Activated CD4-positive, alpha-beta memory T cell treated with anti-CD3 and anti-CD28 coated beads, Interleukin-2, amount 10 ng/mL, durations not matched to agents 7 days and 5 days (primary cell): ENCODE measurements around the gene RHBG. TPM values are rescaled to one million over a fixed set of nuclear protein-coding genes. Genes with fewer than 3 reads are reported as not detected.

ENCODE experiments used
- CTCF ChIA-PET: fragments of 350-600 bp; sonication (Branson Sonifier 250); formaldehyde crosslinking; loops from one replicate; lab custom pipeline; 2021; ENCODE audit warnings: antibody characterized with exemption, inconsistent platforms; lab: Charles Lee
- POLR2A ChIA-PET: fragments of 350-600 bp; sonication (Branson Sonifier 250); formaldehyde crosslinking; loops from one replicate; lab custom pipeline; 2021; ENCODE audit warnings: antibody characterized with exemption; lab: Charles Lee
- DNase-seq: peaks from one replicate; pipeline ENCODE4 v3.0.0-alpha.2; 2020
- H3K27ac Mint-ChIP-seq: one replicate; pipeline ENCODE4 v1.8.0; 2021; ENCODE audit warnings: mild to moderate bottlenecking, mixed read lengths
- H3K27me3 Mint-ChIP-seq: one replicate; pipeline ENCODE4 v1.8.0; 2021; ENCODE audit warnings: mixed read lengths
- H3K36me3 Mint-ChIP-seq: one replicate; pipeline ENCODE4 v1.8.0; 2021; ENCODE audit warnings: low read depth, mixed read lengths
- H3K4me1 Mint-ChIP-seq: one replicate; pipeline ENCODE4 v1.8.0; 2021; ENCODE audit warnings: mixed read lengths
- H3K4me3 Mint-ChIP-seq: one replicate; pipeline ENCODE4 v1.8.0; 2021; ENCODE audit warnings: mild to moderate bottlenecking, mixed read lengths
- H3K9me3 Mint-ChIP-seq: one replicate; pipeline ENCODE4 v1.8.0; 2021; ENCODE audit warnings: mixed read lengths
- total RNA-seq, 2 experiments: library from RNA; stranded (reverse); gene quantifications; one replicate each; pipeline ENCODE4 v1.2.3, GENCODE V29; 2021

RHBG gene
- total RNA-seq, 2 experiments from 2014 or later = not detected

DNA sequence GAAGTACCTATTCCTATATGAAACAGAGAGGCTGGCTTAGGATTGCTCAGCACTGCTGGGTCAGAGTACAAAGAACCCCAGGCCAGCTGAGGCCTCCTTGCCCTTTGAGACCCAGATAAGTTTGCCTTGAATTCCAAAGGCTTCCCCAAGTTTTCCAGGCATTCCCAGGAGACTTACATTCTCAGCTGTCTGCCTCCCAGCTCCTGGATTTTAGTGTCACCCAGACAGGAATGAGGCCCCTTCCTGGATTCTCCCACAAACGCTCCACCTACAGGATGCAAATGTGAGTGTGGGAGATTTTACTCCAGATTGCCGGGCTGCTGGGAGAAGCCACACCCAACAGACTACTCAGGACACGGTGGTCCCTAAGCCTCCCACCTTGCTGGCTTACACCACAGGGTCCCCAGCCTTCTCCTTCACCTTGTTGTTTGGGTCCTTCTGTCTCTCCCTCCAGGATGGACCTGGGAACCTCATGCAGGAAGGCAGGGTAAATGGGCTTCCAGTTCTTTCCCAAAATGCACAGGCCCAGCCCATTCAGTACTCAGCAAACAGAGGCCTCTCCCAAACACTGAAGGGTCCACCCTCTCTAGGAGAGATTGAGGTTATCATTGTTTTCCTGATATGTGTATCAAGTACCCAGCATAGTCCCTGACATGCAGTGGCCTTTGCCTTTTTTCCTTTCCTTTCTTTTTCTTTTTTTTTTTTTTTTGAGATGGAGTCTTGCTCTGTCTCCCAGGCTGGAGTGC lies 10.6 kb downstream of the RHBG start:
- ChIA-PET POLR2A (no interaction called here), CTCF (interaction anchor here (0.7 kb wide), 1 partner anchor 245 kb away, joined by 3 read pairs; no protein-coding TSS in a partner anchor)
- H3K4me3 Mint-ChIP-seq = no peak overlapping the region

DNA sequence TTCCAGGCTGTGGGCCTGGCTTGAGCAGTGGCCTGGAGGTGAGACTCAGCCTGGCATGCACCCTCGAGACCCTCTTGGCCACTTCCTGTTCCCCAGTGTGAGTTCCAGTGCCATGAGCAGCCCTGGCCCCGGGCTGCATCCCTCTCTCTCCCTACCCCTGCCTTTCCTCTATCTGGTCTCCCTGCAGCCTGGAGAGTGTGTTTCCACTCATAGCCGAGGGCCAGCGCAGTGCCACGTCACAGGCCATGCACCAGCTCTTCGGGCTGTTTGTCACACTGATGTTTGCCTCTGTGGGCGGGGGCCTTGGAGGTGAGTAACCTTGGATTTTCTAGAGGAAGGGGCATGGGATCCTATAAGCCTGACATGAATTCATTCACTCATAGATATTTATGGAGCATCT lies 13.6 kb downstream of the RHBG start:
- DNase-seq = no peak
- H3K27me3 Mint-ChIP-seq = peaks cover 14% of the 10 kb centered on the region
- CTCF ChIA-PET = interaction anchor here (5.9 kb wide), 1 partner anchor 65 kb away, joined by 330 read pairs; no protein-coding TSS in a partner anchor
- H3K36me3 Mint-ChIP-seq = no peaks in the 10 kb centered on the region
- POLR2A ChIA-PET = no interaction called here
- H3K4me1 Mint-ChIP-seq = peaks cover 4% of the 10 kb centered on the region
- H3K27ac Mint-ChIP-seq = no peak overlapping the region
- H3K9me3 Mint-ChIP-seq = no peaks in the 10 kb centered on the region
- no peak overlapping the region for H3K4me3 Mint-ChIP-seq

More for the DNA sequence above, 10.6 kb downstream of the RHBG start:
- no peaks in the 10 kb centered on the region for H3K36me3 Mint-ChIP-seq
- no peaks in the 10 kb centered on the region for H3K4me1 Mint-ChIP-seq
- no peak for DNase-seq
- H3K9me3 Mint-ChIP-seq = no peaks in the 10 kb centered on the region
- peaks cover 7% of the 10 kb centered on the region for H3K27me3 Mint-ChIP-seq
- H3K27ac Mint-ChIP-seq = no peak overlapping the region

DNA sequence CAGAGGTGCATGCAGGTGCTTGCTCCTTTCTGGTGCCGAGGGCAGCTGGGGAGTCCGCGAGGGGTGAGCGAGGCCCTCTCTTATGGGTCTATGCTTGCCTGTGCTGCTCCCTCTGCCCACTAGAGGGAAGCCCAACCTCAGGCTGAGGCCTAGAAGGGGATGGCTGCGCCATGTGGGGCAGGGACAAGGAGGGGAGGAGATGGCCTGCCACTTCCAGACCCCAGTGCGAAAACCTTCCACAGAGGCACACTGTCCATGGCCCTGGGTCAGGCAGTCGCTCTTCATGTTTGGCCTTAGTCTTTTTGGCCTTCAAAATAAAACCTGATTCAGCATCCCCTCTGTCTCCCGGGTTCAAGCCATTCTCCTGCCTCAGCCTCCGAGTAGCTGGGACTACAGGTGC lies 14.0 kb downstream of the RHBG start:
- Mint-ChIP-seq H3K4me3 (no peak overlapping the region), H3K4me1 (peaks cover 4% of the 10 kb centered on the region), H3K27ac (no peak overlapping the region), H3K36me3 (no peaks in the 10 kb centered on the region), H3K9me3 (no peaks in the 10 kb centered on the region), H3K27me3 (peaks cover 16% of the 10 kb centered on the region)
- ChIA-PET CTCF (interaction anchor here (1.1 to 5.9 kb wide), 3 partner anchors 15 to 65 kb away, joined by 3 to 330 read pairs (median 77); no protein-coding TSS in a partner anchor), POLR2A (no interaction called here)
- peak; percentile 61 for DNase-seq

DNA sequence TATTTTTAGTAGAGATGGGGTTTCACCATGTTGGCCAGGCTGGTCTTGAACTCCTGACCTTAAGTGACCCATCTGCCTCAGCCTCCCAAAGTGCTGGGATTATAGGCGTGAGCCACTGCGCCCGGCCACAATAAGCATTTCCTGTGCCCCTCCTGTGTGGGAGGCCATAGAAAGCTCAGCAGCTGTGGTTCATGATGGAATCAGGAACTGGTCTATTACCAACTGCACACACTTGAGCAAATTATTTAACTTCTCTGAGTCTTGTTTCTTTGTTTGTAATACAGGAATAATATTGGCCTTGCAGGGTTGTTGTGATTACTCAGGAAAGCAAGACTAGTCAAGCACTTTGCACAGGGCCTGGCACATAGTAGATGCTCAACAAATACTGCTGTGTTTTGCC lies 15.0 kb downstream of the RHBG start:
- peaks cover 22% of the 10 kb centered on the region for H3K27me3 Mint-ChIP-seq
- ChIA-PET POLR2A (no interaction called here), CTCF (interaction anchor here (0.9 to 5.9 kb wide), 7 partner anchors 10 to 274 kb away, joined by 3 to 330 read pairs (median 20); partner anchors contain the start of gene RHBG)
- peaks cover 4% of the 10 kb centered on the region for H3K4me1 Mint-ChIP-seq
- no peaks in the 10 kb centered on the region for H3K36me3 Mint-ChIP-seq
- H3K9me3 Mint-ChIP-seq = no peaks in the 10 kb centered on the region
- no peak overlapping the region for H3K4me3 Mint-ChIP-seq
- H3K27ac Mint-ChIP-seq = no peak overlapping the region
- no peak for DNase-seq

DNA sequence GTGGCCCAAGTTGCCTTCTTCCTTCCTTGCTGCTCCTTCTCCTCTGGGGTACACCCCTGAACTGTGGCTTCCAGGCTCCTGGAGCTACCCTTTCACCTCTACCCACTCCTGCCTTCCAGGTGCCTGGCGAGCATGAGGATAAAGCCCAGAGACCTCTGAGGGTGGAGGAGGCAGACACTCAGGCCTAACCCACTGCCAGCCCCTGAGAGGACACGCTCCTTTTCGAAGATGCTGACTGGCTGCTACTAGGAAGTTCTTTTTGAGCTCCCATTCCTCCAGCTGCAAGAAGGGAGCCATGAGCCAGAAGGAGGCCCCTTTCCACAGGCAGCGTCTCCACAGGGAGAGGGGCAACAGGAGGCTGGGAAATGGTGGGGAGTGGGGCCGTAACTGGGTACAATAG lies 15.6 kb downstream of the RHBG start:
- ChIA-PET POLR2A (interaction anchor here (1.9 kb wide), 1 partner anchor 61 kb away, joined by 29 read pairs; no protein-coding TSS in a partner anchor), CTCF (interaction anchor here (0.6 to 5.9 kb wide), 9 partner anchors 10 to 144 kb away, joined by 4 to 330 read pairs (median 17); partner anchors contain the start of gene RHBG)
- Mint-ChIP-seq H3K4me1 (peaks cover 4% of the 10 kb centered on the region), H3K27me3 (peaks cover 28% of the 10 kb centered on the region), H3K36me3 (no peaks in the 10 kb centered on the region), H3K9me3 (no peaks in the 10 kb centered on the region), H3K27ac (no peak overlapping the region), H3K4me3 (no peak overlapping the region)
- no peak for DNase-seq

DNA sequence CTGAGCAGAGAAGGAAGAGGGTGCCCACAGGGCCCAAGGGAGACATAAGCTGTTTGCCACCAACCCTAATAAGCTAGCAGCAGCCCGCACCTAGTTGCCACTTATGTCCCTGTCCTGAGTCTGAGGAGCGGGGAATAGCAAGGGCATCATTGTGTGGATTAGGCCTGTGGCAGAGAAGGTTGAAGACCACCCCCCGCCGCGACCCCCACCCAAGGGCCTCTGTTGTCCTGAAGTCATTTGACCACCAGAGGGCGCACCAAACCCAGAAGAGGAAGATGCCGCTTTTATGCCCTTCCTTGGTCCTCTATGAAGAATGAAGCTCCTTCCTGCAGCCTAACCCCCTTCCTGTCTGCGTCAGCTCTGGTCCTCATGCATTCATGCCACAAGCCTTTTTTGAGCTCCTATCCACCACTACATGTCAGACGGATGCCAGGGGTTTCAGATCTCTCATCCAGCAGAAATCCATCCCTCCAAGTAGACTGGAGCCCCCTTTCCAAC lies 16.6 kb downstream of the RHBG start:
- Mint-ChIP-seq H3K9me3 (no peaks in the 10 kb centered on the region), H3K4me3 (no peak overlapping the region)
- POLR2A ChIA-PET = interaction anchor here (0.9 to 2.0 kb wide), 7 partner anchors 34 to 116 kb away, joined by 3 to 29 read pairs (median 6); partner anchors contain the start of gene MEF2D

DNA sequence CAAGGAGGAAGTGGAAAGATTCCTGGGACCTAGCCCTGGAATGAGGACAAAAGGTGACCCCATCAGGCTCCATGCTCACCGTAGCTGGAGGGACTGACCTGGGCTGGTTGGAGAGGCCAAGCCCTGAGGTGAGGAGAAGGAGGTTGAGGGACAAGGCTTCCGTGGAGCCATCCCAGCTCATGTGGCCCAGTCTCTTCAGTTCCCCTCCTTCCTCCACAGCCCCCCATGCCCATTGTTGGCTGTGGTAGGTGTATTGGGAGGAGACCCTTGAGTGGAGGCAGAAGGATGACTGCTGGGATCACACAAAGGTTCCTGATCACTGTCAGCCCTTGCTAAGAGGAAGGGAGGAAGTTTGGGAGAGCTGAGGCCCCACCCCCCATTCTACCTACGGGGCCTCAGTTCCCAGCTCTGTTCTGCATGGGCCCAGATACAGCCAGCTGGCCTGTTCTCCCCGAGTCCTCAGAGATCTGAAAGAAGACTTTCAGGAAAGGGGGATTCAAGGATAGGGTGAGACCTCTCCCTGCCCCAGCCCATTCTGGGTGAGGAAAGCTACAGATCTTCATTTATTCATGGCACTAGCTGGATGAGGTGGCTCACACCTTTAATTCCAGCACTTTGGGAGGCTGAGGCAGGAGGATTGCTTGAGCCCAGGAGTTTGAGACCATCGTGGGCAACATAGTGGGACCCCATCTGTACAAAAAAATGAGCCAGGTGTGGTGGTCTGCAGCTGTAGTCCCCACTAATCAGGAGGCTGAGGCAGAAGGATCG lies 17.3 kb downstream of the RHBG start:
- H3K27ac Mint-ChIP-seq = no peak overlapping the region
- DNase-seq = no peak
- H3K9me3 Mint-ChIP-seq = no peaks in the 10 kb centered on the region
- no peaks in the 10 kb centered on the region for H3K36me3 Mint-ChIP-seq
- CTCF ChIA-PET = interaction anchor here (0.6 to 5.9 kb wide), 72 partner anchors 8 to 954 kb away, joined by 3 to 330 read pairs (median 5); partner anchors contain the start of genes CCT3, GPATCH4, IQGAP3 and MEF2D
- H3K4me1 Mint-ChIP-seq = peaks cover 4% of the 10 kb centered on the region
- peaks cover 31% of the 10 kb centered on the region for H3K27me3 Mint-ChIP-seq
- H3K4me3 Mint-ChIP-seq = no peak overlapping the region
- POLR2A ChIA-PET = interaction anchor here (0.9 to 2.0 kb wide), 7 partner anchors 34 to 115 kb away, joined by 3 to 29 read pairs (median 6); partner anchors contain the start of gene MEF2D

More for the DNA sequence above, 16.6 kb downstream of the RHBG start:
- H3K27ac Mint-ChIP-seq = no peak overlapping the region
- H3K27me3 Mint-ChIP-seq = peaks cover 30% of the 10 kb centered on the region
- no peaks in the 10 kb centered on the region for H3K36me3 Mint-ChIP-seq
- CTCF ChIA-PET = interaction anchor here (0.6 to 5.9 kb wide), 70 partner anchors 9 to 953 kb away, joined by 3 to 330 read pairs (median 5); partner anchors contain the start of genes CCT3, GPATCH4, IQGAP3 and MEF2D
- peak; percentile 78 for DNase-seq
- H3K4me1 Mint-ChIP-seq = peaks cover 4% of the 10 kb centered on the region

DNA sequence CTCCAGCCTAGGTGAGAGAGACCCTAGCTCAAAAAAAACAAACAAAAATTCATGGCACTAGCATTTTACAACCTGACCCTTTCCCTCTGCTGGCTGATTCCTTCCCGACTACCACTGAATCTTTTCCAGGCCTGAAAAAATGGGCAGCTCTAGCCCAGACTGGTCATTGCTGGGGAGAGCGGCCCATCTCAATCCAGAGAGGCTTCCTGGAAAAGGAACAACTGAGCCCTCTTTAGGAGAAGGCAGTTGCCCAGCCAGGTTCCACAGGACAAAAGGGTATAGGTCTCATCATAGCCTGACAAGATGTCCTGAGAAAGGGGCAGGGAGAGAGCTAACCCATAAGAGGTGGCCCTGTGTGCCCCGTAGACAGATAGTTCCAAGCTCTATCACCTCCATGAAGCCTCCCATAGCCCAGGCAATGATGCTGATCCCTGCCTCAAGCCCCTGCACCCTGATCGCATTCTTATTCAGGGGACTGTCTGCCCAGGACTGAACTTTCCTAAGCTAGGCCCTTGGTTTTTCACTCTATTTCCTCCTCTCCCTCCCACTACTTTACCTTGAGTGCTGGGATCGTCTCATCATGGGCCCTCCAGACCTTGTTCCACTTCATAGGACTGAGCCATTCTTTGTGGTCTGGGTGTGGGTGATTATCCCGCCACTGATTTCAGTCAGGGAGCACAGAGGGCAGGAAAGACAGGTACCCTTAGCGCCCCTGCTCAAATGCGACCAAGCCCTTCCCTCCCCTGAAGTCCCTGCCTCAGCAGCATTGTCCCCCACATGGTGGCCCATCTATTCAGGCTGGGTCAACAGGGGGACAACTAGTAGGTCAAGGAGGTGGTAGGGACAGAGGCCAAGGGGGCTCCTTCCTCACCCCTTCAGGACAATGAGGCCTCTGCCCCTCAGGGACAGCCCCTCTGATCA lies 18.2 kb downstream of the RHBG start:
- CTCF ChIA-PET = interaction anchor here (1.3 to 5.9 kb wide), 12 partner anchors 14 to 274 kb away, joined by 3 to 330 read pairs (median 12); partner anchors contain the start of gene RHBG
- Mint-ChIP-seq H3K9me3 (no peaks in the 10 kb centered on the region), H3K4me1 (peaks cover 4% of the 10 kb centered on the region), H3K27me3 (peaks cover 29% of the 10 kb centered on the region), H3K4me3 (no peak overlapping the region), H3K27ac (no peak overlapping the region), H3K36me3 (no peaks in the 10 kb centered on the region)
- POLR2A ChIA-PET = interaction anchor here (1.4 to 2.0 kb wide), 4 partner anchors 33 to 114 kb away, joined by 3 to 11 read pairs (median 6); partner anchors contain the start of gene MEF2D
- DNase-seq = no peak

DNA sequence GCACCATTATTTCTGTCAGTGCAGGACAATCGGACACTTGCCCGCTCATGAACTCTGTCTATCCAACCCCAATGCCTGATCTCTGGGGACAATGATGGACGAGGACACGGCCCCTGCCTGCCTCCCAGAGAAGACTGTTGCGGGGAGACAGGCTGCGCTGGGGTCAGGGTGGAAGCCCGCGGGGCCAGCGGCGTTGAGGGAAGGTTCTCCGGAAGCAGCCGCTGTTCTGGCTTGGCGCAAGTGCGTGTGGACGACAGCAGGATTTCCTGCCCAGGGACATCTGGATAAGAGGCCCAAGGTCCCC lies 18.8 kb downstream of the RHBG start:
- ChIA-PET POLR2A (no interaction called here), CTCF (interaction anchor here (2.6 to 5.9 kb wide), 3 partner anchors 54 to 236 kb away, joined by 10 to 330 read pairs (median 77); no protein-coding TSS in a partner anchor)
- no peaks in the 10 kb centered on the region for H3K9me3 Mint-ChIP-seq
- no peak overlapping the region for H3K4me3 Mint-ChIP-seq
- H3K36me3 Mint-ChIP-seq = no peaks in the 10 kb centered on the region
- no peak overlapping the region for H3K27ac Mint-ChIP-seq
- H3K4me1 Mint-ChIP-seq = peaks cover 4% of the 10 kb centered on the region
- no peak for DNase-seq
- H3K27me3 Mint-ChIP-seq = peaks cover 29% of the 10 kb centered on the region

DNA sequence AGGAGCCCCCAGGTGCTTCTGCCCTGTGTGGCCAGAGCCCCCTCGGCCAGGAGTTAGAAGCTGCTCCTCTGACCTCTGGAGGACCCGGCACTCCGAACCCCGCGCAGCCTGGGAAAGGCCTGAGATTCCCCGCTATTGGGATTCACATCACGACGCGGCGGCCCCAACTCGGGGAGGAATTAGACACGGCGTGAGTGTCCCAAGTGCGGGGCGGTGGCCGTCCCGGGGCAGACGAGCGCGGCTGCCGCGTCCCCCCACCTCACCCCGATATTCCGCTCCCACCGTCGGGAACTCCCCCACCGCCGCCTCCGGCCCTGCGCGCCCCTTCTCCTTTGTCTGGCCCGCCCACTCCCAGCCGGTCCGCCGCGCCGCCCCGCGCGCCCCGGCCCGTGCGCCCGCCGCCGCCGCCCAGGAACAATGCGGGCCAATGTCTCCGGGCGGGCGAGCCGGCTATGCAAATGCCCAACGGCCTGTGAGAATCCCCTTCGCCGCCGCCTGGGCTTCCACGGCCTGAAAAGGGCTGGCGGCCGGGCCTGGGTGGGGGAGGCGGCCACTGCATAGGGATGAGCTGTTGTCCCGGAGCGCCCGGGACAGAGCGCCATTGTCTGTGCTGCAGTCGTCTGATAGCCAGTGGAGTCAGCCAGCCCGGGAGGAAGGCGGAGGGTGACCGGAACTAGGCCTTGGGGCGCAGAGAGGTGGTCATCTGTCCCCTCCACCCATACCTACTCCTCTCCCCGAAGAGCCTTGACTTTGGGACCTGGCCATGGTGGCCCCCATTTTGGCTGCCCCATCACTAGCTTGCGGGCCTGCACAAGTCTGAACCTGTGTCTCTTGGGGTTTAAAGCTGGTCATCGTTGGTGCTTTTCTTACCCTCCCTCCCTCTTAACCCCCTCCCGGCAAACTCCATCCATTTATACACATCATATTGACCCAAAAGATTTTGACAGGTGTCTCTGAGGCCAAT lies 19.4 kb downstream of the RHBG start:
- Mint-ChIP-seq H3K27ac (no peak overlapping the region), H3K4me1 (peaks cover 4% of the 10 kb centered on the region), H3K9me3 (no peaks in the 10 kb centered on the region), H3K27me3 (peaks cover 29% of the 10 kb centered on the region), H3K36me3 (no peaks in the 10 kb centered on the region), H3K4me3 (no peak overlapping the region)
- CTCF ChIA-PET = interaction anchor here (1.2 to 5.9 kb wide), 3 partner anchors 51 to 59 kb away, joined by 3 to 330 read pairs (median 16); partner anchors contain the start of genes CCT3 and TSACC
- DNase-seq = no peak
- POLR2A ChIA-PET = interaction anchor here (1.4 kb wide), 1 partner anchor 212 kb away, joined by 3 read pairs; no protein-coding TSS in a partner anchor
